ENCODE results near the gene IGSF8.
"Not testable (repeated sequence)": the region's sequence is repeated elsewhere in the genome, so short reads cannot be mapped to it uniquely, and the experiment has no call there.

Gene IGSF8

GRCh38 chr1:160127381-160127780, 29.0 kb upstream of the IGSF8 start:
- no peak for DNase-seq

- not testable (repeated sequence) for DNase-seq
Observed at GRCh38 chr1:160126342-160126741, 27.9 kb upstream of the IGSF8 start.

- DNase-seq, result no peak
Observed at GRCh38 chr1:160125746-160126145, 27.3 kb upstream of the IGSF8 start.

GRCh38 chr1:160124705-160125478, 26.5 kb upstream of the IGSF8 start:
- DNase-seq, result no peak

GRCh38 chr1:160123726-160124125, 25.3 kb upstream of the IGSF8 start:
- no peak for DNase-seq

- no peak for DNase-seq
Observed at GRCh38 chr1:160122978-160123495, 24.6 kb upstream of the IGSF8 start.

GRCh38 chr1:160121388-160121787, 23.0 kb upstream of the IGSF8 start:
- DNase-seq, result no peak

GRCh38 chr1:160120797-160121196, 22.4 kb upstream of the IGSF8 start:
- no peak for DNase-seq

- no peak for DNase-seq
Observed at GRCh38 chr1:160118928-160119327, 20.5 kb upstream of the IGSF8 start.

GRCh38 chr1:160117709-160118183, 19.3 kb upstream of the IGSF8 start:
- no peak for DNase-seq

- no peak for DNase-seq
Observed at GRCh38 chr1:160117300-160117699, 18.9 kb upstream of the IGSF8 start.

GRCh38 chr1:160116283-160117147, 18.1 kb upstream of the IGSF8 start:
- DNase-seq, result no peak

- no peak for DNase-seq
Observed at GRCh38 chr1:160115545-160116282, 17.3 kb upstream of the IGSF8 start, which contains the start of gene ATP1A2. Gene ATP1A2, plus strand, starts transcription at chr1:160115759. Its CDS starts 103 bp downstream, at chr1:160115862.

- DNase-seq, result no peak
Observed at GRCh38 chr1:160114085-160114484, 15.7 kb upstream of the IGSF8 start.

- DNase-seq, result no peak
Observed at GRCh38 chr1:160113407-160113806, 15.0 kb upstream of the IGSF8 start.

- DNase-seq, result no peak
Observed at GRCh38 chr1:160112357-160112756, 13.9 kb upstream of the IGSF8 start.

GRCh38 chr1:160111462-160111861, 13.0 kb upstream of the IGSF8 start:
- DNase-seq, result not testable (repeated sequence)

- no peak for DNase-seq
Observed at GRCh38 chr1:160109686-160110085, 11.3 kb upstream of the IGSF8 start.

GRCh38 chr1:160108888-160109662, 10.7 kb upstream of the IGSF8 start:
- peak; percentile 46 for DNase-seq

- DNase-seq, result no peak
Observed at GRCh38 chr1:160107512-160107911, 9.1 kb upstream of the IGSF8 start.

GRCh38 chr1:160105155-160105554, 6.7 kb upstream of the IGSF8 start:
- no peak for DNase-seq

GRCh38 chr1:160104486-160104885, 6.1 kb upstream of the IGSF8 start:
- no peak for DNase-seq

Data from CD4-positive, alpha-beta T cell treated with Interleukin-17A for 4 hours (primary cell).